AG09319 (cell line): Measurements from ENCODE around the gene COQ9.

Experiments
- DNase-seq: peaks from one replicate; pipeline ENCODE4 v3.0.0-alpha.2; 2010; ENCODE audit warnings: low read depth; ENCODE audit errors: extremely low read depth
- TF ChIP-seq, protein P1 (sequence below): IDR thresholded peaks from 2 replicates; pipeline ENCODE4 v1.5.1; 2011; ENCODE audit warnings: low read depth, mild to moderate bottlenecking, inconsistent platforms, low read length, moderate library complexity

Gene COQ9

DNA sequence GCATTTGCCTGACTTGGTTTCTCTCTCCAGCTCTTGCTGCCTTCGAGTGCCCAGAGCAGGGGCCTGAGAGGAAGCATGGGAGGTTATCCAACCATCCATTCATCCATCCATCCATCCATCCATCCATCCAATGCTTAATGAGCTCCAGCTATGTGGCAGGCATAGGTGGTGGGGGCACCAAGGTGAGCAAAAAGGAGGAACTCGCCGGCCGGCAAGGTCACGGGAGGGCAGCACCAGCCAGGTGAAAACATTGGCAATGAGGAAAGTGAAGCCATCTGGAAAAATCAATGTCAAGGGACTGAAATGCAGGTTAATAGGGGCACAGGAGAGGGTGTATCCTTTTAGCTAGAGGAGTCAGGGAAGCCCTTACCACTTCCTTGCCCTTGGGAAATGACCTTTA is 57.2 kb downstream of the COQ9 start:
- TF ChIP-seq, protein P1, sequence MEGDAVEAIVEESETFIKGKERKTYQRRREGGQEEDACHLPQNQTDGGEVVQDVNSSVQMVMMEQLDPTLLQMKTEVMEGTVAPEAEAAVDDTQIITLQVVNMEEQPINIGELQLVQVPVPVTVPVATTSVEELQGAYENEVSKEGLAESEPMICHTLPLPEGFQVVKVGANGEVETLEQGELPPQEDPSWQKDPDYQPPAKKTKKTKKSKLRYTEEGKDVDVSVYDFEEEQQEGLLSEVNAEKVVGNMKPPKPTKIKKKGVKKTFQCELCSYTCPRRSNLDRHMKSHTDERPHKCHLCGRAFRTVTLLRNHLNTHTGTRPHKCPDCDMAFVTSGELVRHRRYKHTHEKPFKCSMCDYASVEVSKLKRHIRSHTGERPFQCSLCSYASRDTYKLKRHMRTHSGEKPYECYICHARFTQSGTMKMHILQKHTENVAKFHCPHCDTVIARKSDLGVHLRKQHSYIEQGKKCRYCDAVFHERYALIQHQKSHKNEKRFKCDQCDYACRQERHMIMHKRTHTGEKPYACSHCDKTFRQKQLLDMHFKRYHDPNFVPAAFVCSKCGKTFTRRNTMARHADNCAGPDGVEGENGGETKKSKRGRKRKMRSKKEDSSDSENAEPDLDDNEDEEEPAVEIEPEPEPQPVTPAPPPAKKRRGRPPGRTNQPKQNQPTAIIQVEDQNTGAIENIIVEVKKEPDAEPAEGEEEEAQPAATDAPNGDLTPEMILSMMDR: no peak
- no peak for DNase-seq

DNA sequence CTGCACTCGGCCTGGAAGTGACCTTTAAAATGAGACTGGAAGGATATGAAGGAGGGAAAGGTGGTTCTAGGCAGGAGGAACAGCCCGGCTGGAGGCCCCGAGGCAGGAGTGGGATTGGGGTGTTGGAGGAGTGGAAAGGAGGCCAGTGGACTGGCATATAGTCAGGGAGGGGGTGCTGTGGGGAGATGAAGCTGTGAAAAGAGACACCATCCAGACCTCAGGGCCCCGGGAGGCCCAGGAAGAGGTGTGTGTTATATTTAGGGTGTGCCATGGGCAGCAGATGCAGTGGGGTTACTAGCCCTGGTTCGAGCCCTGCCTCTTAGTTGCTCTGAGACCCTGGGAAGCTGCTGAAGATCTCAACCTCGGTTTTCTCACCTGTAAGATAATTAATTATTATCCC is 57.9 kb downstream of the COQ9 start:
- TF ChIP-seq, protein P1: no peak
- DNase-seq: no peak

DNA sequence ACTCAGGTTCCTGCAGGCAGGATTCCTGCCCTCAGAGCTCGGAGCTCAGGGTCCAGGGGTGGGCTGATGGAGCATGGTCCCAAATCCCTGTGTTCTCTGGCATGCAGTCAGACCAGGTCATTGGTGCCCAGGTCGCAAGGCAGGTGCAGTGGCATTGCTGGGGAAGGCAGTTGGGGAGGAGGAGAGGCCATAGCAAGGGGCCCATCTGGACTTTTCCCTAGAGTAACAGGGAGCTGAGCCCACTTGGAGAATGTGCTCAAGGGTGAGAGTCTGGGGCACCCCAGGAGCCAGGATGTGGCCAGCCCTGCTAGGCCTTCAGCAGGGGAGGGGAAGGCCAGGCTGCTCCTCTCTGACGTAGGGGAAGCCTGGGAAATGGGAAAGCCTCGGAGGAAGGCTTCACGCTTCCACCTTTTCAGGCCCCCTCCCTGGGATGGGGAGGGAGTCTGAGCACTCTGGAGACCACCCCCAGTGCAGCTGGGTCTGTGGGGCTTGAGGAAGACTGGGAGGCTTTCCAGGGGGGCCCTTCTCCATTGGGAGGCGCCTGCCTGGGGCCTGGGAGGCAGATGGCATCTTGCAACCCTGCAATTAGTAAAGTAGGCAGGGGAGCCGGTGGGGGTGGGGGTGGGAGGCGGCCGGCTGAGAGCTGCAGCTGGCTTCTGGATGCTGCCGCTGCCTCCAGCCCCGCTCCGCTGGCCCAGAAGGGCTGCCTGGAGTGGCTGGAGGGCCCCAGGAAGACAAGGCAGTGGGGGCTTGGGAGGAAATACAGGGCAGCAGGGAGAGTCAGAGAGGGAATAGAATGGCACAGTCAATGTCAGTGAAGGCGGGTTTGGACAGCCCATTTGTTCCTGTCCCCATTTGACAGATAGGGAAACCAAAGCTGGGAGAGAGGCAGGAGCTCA is 60.1 kb downstream of the COQ9 start:
- TF ChIP-seq, protein P1: no peak
- no peak for DNase-seq

DNA sequence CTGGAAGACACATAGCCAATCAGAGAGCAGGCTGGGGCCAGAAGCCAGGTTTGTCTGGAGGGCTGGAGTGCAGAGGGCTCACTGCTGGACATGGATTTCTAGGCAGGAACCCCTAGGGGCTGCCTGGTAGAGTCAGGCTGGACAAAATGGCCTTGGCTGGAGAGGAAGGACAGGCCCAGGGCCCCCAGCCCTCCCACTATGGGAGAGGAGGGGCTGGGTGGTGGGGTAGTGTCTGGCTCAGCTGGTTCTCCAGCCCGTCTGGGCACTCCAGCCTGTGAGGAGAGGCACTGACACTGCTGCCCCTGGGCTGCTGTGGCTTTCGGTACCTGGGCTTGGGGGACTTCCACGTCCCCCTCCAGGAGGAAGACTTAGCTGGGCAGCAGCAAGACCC is 60.8 kb downstream of the COQ9 start:
- TF ChIP-seq, protein P1: no peak
- DNase-seq: no peak

DNA sequence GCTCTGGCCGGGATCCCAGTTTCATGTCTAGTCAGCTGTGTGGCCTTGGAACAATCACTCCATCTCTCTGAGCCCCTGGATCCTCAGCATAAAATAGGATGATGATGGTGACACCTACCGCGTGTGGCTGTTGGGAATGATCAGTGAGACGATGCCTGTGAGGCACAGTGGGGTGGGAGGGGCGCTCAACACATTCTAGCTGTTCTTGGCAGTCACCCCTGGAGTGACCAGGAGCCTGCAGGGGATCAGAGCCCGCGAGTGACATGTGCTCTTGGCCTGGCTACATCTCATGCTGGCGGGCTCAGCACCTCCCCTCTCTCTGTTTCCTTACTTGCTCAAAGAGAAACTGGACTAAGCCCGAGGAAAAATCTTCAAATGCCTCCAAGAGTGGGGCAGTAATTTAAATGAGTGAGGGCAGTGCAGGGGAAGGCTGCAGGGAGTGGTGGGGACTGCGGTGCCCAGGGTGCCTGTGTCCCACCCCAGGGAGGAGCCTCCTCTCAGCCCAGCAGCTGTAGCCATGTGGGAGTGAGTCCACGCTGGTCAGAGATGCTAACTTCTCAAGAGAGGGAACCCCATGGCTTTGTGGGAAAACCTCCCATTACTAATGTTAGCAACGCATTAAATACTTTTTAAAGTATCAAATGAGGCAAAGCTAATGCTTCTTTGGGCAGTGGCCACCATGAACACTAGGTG is 62.1 kb downstream of the COQ9 start:
- TF ChIP-seq, protein P1: no peak

DNA sequence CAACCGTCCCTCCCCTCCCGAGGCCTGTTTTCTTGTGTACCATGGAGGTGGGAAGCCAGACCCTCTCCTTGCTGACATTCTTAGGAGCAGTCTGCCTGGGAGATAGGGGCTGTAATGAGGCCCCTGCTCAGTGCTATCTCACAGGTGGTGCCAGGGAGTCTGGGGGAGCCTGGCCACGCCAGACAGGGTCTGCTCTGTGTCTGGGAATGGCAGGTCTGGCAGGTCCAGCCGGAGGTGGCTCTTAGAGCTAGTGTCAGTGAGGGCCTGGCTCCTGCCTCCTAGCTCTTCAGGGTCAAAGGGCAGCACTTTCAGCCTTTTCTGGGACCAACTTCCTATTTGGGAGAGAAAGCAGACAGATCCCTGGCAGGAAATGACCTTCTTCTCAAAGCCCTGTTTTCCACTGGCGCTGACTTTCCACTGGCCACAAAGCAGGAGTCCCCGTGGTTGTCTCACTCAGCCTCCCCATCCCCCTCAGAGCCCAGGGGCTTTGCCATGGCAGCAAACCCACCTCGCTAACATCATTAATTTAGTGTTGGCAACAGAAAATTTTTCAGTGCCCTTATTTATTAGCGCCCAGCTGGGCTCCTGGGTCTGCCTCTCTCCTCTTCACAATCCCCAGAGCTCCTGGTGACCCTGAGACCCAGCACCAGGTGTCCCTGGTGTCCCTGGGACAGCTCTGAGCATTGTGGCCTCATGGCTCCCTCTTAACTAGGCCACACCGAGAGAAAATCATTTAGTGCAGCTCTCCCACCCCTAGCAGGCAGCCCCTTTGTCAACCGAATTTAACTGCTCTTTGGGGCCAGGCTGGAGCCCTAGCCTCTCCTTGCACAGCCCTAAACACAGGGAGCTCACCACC is 63.0 kb downstream of the COQ9 start:
- TF ChIP-seq, protein P1: no peak
- no peak for DNase-seq

More for the DNA sequence above, 62.1 kb downstream of the COQ9 start:
- DNase-seq: no peak
